Heart left ventricle (tissue), 13 donors: ENCODE measurements around the gene PSKH1.

Experiments
- CTCF ChIP-seq, 12 donors: fragments of 200-600 bp; sonication (generic) in 4 of 12; IDR thresholded peaks; one replicate each; pipeline versions ENCODE4 v1.5.0 to v1.8.0; 2018 to 2022; ENCODE audit warnings: antibody characterized with exemption in 12 of 12, mild to moderate bottlenecking in 5 of 12
- POLR2A ChIP-seq, 2 donors: fragments of 450-650 bp; IDR thresholded peaks; one replicate each; pipeline ENCODE4 v1.6.1; 2017; ENCODE audit warnings: antibody characterized with exemption in 2 of 2, mild to moderate bottlenecking in 2 of 2, moderate library complexity in 2 of 2
- donor health status: ischemic (EF 13 %, LVEDD 7.1; RV severe dilation, severe dysfunction).
- donor health status: DM: no; HTN: yes; CAD: no.
- donor health status: DM: no; HTN: no; CAD: no.
- donor health status: ischemic (EF 25% LVEDD 6.9; RV normal size, moderate dysfunction).
- donor health status: ischemic (EF 25% LVEDD 5.7; RV mildly dilated, moderate dysfunction).
- donor health status: ischemic (EF 35%, LVEDD 5.7; RV mildly dilated, moderate dysfunction).
- donor health status: nonischemic (EF 11% LVEDD 7.7; RV severe dilation, severe dysfunction).
- donor health status: DM: yes; HTN: yes; CAD: no.
- donor health status: PGD.
- donor health status: ischemic (EF 29% LVEDD 5.4; RV normal size, mild dysfunction).
- donor health status: nonischemic (EF 23%, LVEDD 6.1; RV moderate dilation, normal function).

GRCh38 chr16:67883146-67883871 lies 9.7 kb upstream of the PSKH1 start:
- no peak for TF ChIP-seq CTCF (IDR thresholded peaks at IDR 0.05)
- no peak for TF ChIP-seq POLR2A (IDR thresholded peaks at IDR 0.05)
